ENCODE results near the gene SLC10A7. TPM values are rescaled to one million over a fixed set of nuclear protein-coding genes. Genes with fewer than 3 reads are reported as not detected.

SLC10A7 gene
- total and polyA plus RNA-seq, 2 of the 13 experiments (the other 11 are each of a cell fraction or from before 2014, with no cell fraction given), result 18.5 to 18.8 TPM

DNA sequence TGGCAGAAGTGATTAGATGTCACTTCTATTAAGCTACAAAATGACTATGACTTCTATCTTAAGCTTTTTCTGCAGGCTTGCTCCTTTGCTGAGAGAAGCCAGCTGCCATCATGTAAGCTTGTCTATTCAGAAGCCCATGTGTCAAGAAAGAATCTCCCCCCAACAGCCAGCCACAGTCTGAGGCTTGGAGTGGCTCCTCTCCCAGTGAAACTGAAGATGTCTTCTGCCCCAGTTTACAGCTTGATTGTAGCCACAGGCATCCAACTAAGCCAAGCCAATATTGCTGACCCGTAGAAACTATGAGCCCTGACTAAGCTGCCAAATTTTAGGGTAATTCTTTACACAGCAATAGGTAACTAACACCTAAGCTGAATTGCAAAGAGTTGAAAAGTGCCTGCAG, 26.7 kb upstream of the SLC10A7 start:
- ATAC-seq (no peak), FAIRE-seq (no peak), DNase-seq (ENCODE audit: low spot score) (no peak)
- H3K4me3 ChIP-seq (replicated peaks in 1 of 3; ENCODE audit: insufficient read depth in 1 of 3, low read depth in 2 of 3, low read length in 3 of 3), result no peak overlapping the region
- no peaks in the 10 kb centered on the region for H4K20me1 ChIP-seq (ENCODE audit: insufficient read depth, low read length)
- no peaks in the 10 kb centered on the region for H3K79me2 ChIP-seq (ENCODE audit: insufficient read depth, low read length)
- H3K9ac ChIP-seq (ENCODE audit: insufficient read depth, low read depth, low read length), result no peak overlapping the region
- no peaks in the 10 kb centered on the region for H3K9me3 ChIP-seq (ENCODE audit: low read length)
- no TSS peak for BruUV-seq (replicated peaks)
- ChIA-PET CTCF (ENCODE audit: low intra/inter-chr PET ratio, low total read pairs) (no interaction called here), POLR2A (no interaction called here)
- no peak overlapping the region for H3K27ac ChIP-seq (ENCODE audit: extremely low read length, insufficient read depth, low read length)
- WGBS (ENCODE audit: low lambda C conversion rate), result no CpG with 5 or more reads among the region's 1 CpG
- intact Hi-C loops (cut with micrococcal nuclease; ENCODE audit: unreplicated experiment) (no loop called here), in situ Hi-C loops (cut with HindIII; ENCODE audit: extremely low pct_ligation_motif_present, low pct_unique_long_range_greater_than_20kb) (loop anchor here (10.0 kb wide), 2 partner anchors 86 to 366 kb away; partner anchors contain the start of gene POU4F2)
- H3K27me3 ChIP-seq (ENCODE audit: control insufficient read depth in 1 of 2, insufficient read depth in 2 of 2, low read length in 2 of 2), result no peaks in the 10 kb centered on the region
- no peaks in the 10 kb centered on the region for H3K4me1 ChIP-seq (ENCODE audit: insufficient read depth, low read length)
- no peaks in the 10 kb centered on the region for H3K36me3 ChIP-seq (replicated peaks in 1 of 2; ENCODE audit: control insufficient read depth in 1 of 2, insufficient read depth in 2 of 2, low read length in 2 of 2)
- TF ChIP-seq TCF7 (IDR thresholded peaks at IDR 0.05; ENCODE audit: low read depth), result no peak
- 0 out of 4 replicates have a peak, but pooled peaks of 1 of the 2 experiments have one; percentile 1 for TF ChIP-seq MAFK (conservative IDR thresholded peaks at IDR 0.05 in 1 of 2, IDR thresholded peaks at IDR 0.05 in 1 of 2; ENCODE audit: low read length in 2 of 2)
- no peak overlapping the region for H2AFZ ChIP-seq (ENCODE audit: low read length)
- no peak overlapping the region for H3K4me2 ChIP-seq (ENCODE audit: low read depth, low read length)

DNA sequence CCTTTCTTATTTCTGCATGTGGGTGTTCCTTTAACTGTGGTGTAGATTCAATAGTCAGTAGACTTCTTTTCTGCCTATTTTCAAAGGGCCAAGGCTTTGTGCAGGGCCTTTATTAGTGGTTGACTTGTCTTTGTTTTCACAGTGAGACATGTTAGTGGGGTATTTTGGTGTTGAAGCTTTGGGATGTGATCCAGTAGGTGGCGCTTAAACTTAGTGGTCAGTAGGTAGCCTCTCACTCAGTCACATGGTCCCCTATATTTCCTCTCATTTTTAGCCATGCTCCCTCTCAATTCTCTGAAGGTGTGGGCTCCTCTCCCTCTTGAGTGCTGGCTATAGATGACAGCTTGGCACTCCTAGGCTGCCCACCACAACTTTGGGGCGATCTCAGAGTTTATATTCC, 23.4 kb upstream of the SLC10A7 start:
- Histone ChIP-seq H3K4me2 (ENCODE audit: low read depth, low read length) (no peak overlapping the region), H3K79me2 (ENCODE audit: insufficient read depth, low read length) (no peaks in the 10 kb centered on the region), H3K27ac (ENCODE audit: extremely low read length, insufficient read depth, low read length) (no peak overlapping the region), H3K9ac (ENCODE audit: insufficient read depth, low read depth, low read length) (no peak overlapping the region), H3K27me3 (ENCODE audit: control insufficient read depth in 1 of 2, insufficient read depth in 2 of 2, low read length in 2 of 2) (no peaks in the 10 kb centered on the region), H3K4me1 (ENCODE audit: insufficient read depth, low read length) (no peaks in the 10 kb centered on the region), H4K20me1 (ENCODE audit: insufficient read depth, low read length) (no peaks in the 10 kb centered on the region), H2AFZ (ENCODE audit: low read length) (no peak overlapping the region), H3K4me3 (replicated peaks in 1 of 3; ENCODE audit: insufficient read depth in 1 of 3, low read depth in 2 of 3, low read length in 3 of 3) (no peak overlapping the region), H3K36me3 (replicated peaks in 1 of 2; ENCODE audit: control insufficient read depth in 1 of 2, insufficient read depth in 2 of 2, low read length in 2 of 2) (no peaks in the 10 kb centered on the region), H3K9me3 (ENCODE audit: low read length) (no peaks in the 10 kb centered on the region)
- intact Hi-C loops (cut with micrococcal nuclease; ENCODE audit: unreplicated experiment) (no loop called here), in situ Hi-C loops (cut with HindIII; ENCODE audit: extremely low pct_ligation_motif_present, low pct_unique_long_range_greater_than_20kb) (loop anchor here (10.0 kb wide), 2 partner anchors 90 to 370 kb away; partner anchors contain the start of gene POU4F2)
- 0% methylated on average over 2 of the region's 2 CpGs for WGBS (ENCODE audit: low lambda C conversion rate)
- ChIA-PET POLR2A (no interaction called here), CTCF (ENCODE audit: low intra/inter-chr PET ratio, low total read pairs) (interaction anchor here (1.4 kb wide), 1 partner anchor 371 kb away, joined by 7 read pairs; no protein-coding TSS in a partner anchor)
- peak; percentile 74 for FAIRE-seq
- no TSS peak for BruUV-seq (replicated peaks)
- ATAC-seq, result peak; percentile 94
- DNase-seq (ENCODE audit: low spot score), result peak; percentile 27
- no peak for TF ChIP-seq SOX13 (IDR thresholded peaks at IDR 0.05)
- no peak for TF ChIP-seq SOX13 (CRISPR knock-in tag; conservative IDR thresholded peaks at IDR 0.05 in 1 of 2, IDR thresholded peaks at IDR 0.05 in 1 of 2)
- TF ChIP-seq SMC3 (IDR thresholded peaks at IDR 0.05; ENCODE audit: low read length), result peak; percentile 16; the same call in 1 of the 2 replicates
- TF ChIP-seq, protein P1, sequence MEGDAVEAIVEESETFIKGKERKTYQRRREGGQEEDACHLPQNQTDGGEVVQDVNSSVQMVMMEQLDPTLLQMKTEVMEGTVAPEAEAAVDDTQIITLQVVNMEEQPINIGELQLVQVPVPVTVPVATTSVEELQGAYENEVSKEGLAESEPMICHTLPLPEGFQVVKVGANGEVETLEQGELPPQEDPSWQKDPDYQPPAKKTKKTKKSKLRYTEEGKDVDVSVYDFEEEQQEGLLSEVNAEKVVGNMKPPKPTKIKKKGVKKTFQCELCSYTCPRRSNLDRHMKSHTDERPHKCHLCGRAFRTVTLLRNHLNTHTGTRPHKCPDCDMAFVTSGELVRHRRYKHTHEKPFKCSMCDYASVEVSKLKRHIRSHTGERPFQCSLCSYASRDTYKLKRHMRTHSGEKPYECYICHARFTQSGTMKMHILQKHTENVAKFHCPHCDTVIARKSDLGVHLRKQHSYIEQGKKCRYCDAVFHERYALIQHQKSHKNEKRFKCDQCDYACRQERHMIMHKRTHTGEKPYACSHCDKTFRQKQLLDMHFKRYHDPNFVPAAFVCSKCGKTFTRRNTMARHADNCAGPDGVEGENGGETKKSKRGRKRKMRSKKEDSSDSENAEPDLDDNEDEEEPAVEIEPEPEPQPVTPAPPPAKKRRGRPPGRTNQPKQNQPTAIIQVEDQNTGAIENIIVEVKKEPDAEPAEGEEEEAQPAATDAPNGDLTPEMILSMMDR (CRISPR knock-in tag; IDR thresholded peaks at IDR 0.05), result peak; percentile 54
- TF ChIP-seq RAD21 (CRISPR knock-in tag; IDR thresholded peaks at IDR 0.05), result peak; percentile 26; the same call in 1 of the 2 replicates
- peak; percentile 35 for TF ChIP-seq STAG1 (CRISPR knock-in tag; IDR thresholded peaks at IDR 0.05)

All from HepG2 (cell line).